ENCODE results near the gene POR. TPM values are rescaled to one million over a fixed set of nuclear protein-coding genes. Genes with fewer than 3 reads are reported as not detected.

POR gene
- total RNA-seq, 1 experiment from 2014 or later, result 53.4 TPM

GRCh38 chr7:75946207-75946855 lies 31.4 kb downstream of the POR start:
- DNase-seq (ENCODE audit: extremely low read depth, low read depth), result no peak

- DNase-seq (ENCODE audit: extremely low read depth, low read depth), result no peak
These were observed 33.2 kb downstream of the POR start for GRCh38 chr7:75948179-75948578.

- DNase-seq (ENCODE audit: extremely low read depth, low read depth), result no peak
These were observed 35.2 kb downstream of the POR start for GRCh38 chr7:75950111-75950681.

- no peak for DNase-seq (ENCODE audit: extremely low read depth, low read depth)
These were observed 36.6 kb downstream of the POR start for GRCh38 chr7:75951506-75951905.

GRCh38 chr7:75953431-75953830 lies 38.5 kb downstream of the POR start:
- no peak for DNase-seq (ENCODE audit: extremely low read depth, low read depth)

- DNase-seq (ENCODE audit: extremely low read depth, low read depth), result no peak
These were observed 39.0 kb downstream of the POR start for GRCh38 chr7:75953931-75954330.

GRCh38 chr7:75955331-75955955 lies 40.5 kb downstream of the POR start:
- no peak for DNase-seq (ENCODE audit: extremely low read depth, low read depth)

- DNase-seq (ENCODE audit: extremely low read depth, low read depth), result no peak
These were observed 42.2 kb downstream of the POR start for GRCh38 chr7:75957021-75957736.

GRCh38 chr7:75958802-75959543 lies 44.0 kb downstream of the POR start:
- DNase-seq (ENCODE audit: extremely low read depth, low read depth), result no peak

GRCh38 chr7:75960372-75960771 lies 45.4 kb downstream of the POR start:
- DNase-seq (ENCODE audit: extremely low read depth, low read depth), result no peak

- no peak for DNase-seq (ENCODE audit: extremely low read depth, low read depth)
These were observed 46.3 kb downstream of the POR start for GRCh38 chr7:75961218-75961617.

- no peak for DNase-seq (ENCODE audit: extremely low read depth, low read depth)
These were observed 47.8 kb downstream of the POR start for GRCh38 chr7:75962607-75963380.

GRCh38 chr7:75963381-75963995 lies 48.5 kb downstream of the POR start:
- DNase-seq (ENCODE audit: extremely low read depth, low read depth), result no peak

- DNase-seq (ENCODE audit: extremely low read depth, low read depth), result no peak
These were observed 50.7 kb downstream of the POR start for GRCh38 chr7:75965617-75966016.

GRCh38 chr7:75966190-75966961 lies 51.4 kb downstream of the POR start:
- DNase-seq (ENCODE audit: extremely low read depth, low read depth), result no peak

- DNase-seq (ENCODE audit: extremely low read depth, low read depth), result no peak
These were observed 52.1 kb downstream of the POR start for GRCh38 chr7:75967055-75967454.

GRCh38 chr7:75967487-75967997 lies 52.6 kb downstream of the POR start:
- no peak for DNase-seq (ENCODE audit: extremely low read depth, low read depth)

- DNase-seq (ENCODE audit: extremely low read depth, low read depth), result no peak
These were observed 53.1 kb downstream of the POR start for GRCh38 chr7:75968012-75968411.

GRCh38 chr7:75968561-75969001 lies 53.6 kb downstream of the POR start:
- no peak for DNase-seq (ENCODE audit: extremely low read depth, low read depth)
